ENCODE data around the gene FGD1.

The FGD1 gene

DNA sequence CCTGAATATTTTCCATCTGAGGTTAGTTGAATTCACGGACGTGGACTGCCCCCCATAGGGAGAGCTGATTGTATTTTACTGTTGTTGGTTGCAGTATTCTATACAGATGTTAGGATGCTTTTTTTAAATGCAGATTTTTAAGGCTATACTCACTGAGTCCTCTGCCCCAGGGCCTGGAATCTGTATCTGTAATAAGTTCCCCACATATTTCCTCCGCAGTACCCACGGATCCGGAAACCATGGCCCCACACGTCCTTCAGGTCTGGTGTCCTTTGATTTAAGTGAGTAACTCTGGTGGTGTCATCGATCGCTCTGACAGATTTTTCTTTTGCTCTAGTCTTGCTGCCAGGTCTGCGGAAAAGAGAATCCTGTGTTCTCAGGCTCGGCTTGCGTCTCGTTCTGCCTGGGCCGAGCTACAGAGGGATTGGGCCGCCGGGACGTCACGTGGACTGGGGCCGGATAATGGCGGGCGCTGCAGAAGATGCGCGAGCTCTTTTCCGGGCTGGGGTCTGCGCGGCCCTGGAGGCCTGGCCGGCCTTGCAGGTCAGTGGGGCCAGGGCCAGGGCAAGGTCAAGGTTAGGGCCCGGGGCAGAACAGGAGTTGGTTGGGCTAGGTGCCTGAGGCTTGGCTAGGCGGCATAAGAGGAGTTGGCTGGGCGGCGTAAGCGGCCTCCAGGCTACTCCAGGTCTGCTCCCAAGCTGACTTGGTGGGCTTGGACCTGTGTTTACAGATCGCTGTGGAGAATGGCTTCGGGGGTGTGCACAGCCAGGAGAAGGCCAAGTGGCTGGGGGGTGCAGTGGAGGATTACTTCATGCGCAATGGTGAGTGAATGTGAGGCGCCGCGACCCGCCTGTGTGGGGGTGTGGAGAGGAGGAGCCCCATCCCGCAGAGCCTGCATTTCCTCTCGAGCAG, 55.8 kb downstream of the FGD1 start, which contains the start of gene TSR2:
Gene TSR2, plus strand, starts transcription at position 445 of the 912 bp plus-strand sequence. Its CDS starts 18 bp downstream, at position 463.
- peak within 1 kb of the TSS; percentile 88 for H2AFZ ChIP-seq (ENCODE audit: low read depth, low read length, severe bottlenecking)
- no peaks in the 10 kb centered on the region for H4K20me1 ChIP-seq (ENCODE audit: low read depth, low read length)
- H3K9me2 ChIP-seq (replicated peaks; ENCODE audit: insufficient read depth, low read length) = no peaks in the 10 kb centered on the region
- H3K9ac ChIP-seq (ENCODE audit: low read length) = peak within 1 kb of the TSS; percentile 92
- peak within 1 kb of the TSS; percentile 89 for H3K4me2 ChIP-seq (ENCODE audit: low read depth, low read length, poor library complexity, severe bottlenecking)
- peaks cover 31% of the 10 kb centered on the region for H3K79me2 ChIP-seq (ENCODE audit: insufficient read depth, low read length)
- H3K4me3 ChIP-seq (ENCODE audit: insufficient read depth, low read length, poor library complexity, severe bottlenecking) = peak within 1 kb of the TSS; percentile 95
- no peak within 1 kb of the TSS for H3K27ac ChIP-seq (ENCODE audit: low read depth, low read length)
- no peaks in the 10 kb centered on the region for H3K27me3 ChIP-seq (ENCODE audit: low read length)
- no peaks in the 10 kb centered on the region for H3F3A ChIP-seq (ENCODE audit: insufficient read depth)
- TF ChIP-seq, protein P1, sequence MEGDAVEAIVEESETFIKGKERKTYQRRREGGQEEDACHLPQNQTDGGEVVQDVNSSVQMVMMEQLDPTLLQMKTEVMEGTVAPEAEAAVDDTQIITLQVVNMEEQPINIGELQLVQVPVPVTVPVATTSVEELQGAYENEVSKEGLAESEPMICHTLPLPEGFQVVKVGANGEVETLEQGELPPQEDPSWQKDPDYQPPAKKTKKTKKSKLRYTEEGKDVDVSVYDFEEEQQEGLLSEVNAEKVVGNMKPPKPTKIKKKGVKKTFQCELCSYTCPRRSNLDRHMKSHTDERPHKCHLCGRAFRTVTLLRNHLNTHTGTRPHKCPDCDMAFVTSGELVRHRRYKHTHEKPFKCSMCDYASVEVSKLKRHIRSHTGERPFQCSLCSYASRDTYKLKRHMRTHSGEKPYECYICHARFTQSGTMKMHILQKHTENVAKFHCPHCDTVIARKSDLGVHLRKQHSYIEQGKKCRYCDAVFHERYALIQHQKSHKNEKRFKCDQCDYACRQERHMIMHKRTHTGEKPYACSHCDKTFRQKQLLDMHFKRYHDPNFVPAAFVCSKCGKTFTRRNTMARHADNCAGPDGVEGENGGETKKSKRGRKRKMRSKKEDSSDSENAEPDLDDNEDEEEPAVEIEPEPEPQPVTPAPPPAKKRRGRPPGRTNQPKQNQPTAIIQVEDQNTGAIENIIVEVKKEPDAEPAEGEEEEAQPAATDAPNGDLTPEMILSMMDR (IDR thresholded peaks at IDR 0.05; ENCODE audit: insufficient read depth, low read length, poor library complexity, severe bottlenecking) = no peak
- TF ChIP-seq EZH2phosphoT487 (conservative IDR thresholded peaks at IDR 0.05; ENCODE audit: low read length) = no peak
- no peaks in the 10 kb centered on the region for H3K9me3 ChIP-seq (ENCODE audit: insufficient read depth, low read length)
- H3K36me3 ChIP-seq (ENCODE audit: low read length) = no peaks in the 10 kb centered on the region

DNA sequence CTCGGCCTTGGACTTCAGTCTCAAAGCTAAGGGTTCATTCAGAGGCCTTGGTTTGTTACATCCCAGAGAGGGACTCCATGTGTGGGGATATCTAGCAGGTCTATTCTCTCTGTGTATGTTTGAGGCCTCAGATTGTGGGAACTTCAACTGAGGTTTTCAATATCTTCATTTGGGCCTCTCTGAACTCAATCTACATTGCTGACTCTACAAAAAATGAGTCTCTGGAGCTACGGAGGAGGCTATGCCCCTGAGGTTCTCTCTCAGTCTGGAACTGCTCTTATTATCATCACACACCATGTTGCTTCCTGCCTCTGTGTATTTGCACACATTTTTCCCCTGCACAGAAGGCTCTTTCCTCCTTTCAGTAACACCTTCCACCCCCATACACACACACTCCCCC, 60.9 kb downstream of the FGD1 start:
- no peak overlapping the region for H3K27ac ChIP-seq (ENCODE audit: low read depth, low read length)
- H3K4me2 ChIP-seq (ENCODE audit: low read depth, low read length, poor library complexity, severe bottlenecking) = no peak overlapping the region
- no peaks in the 10 kb centered on the region for H3K9me2 ChIP-seq (replicated peaks; ENCODE audit: insufficient read depth, low read length)
- TF ChIP-seq, protein P1 (IDR thresholded peaks at IDR 0.05; ENCODE audit: insufficient read depth, low read length, poor library complexity, severe bottlenecking) = no peak
- no peak for TF ChIP-seq EZH2phosphoT487 (conservative IDR thresholded peaks at IDR 0.05; ENCODE audit: low read length)
- no peak overlapping the region for H2AFZ ChIP-seq (ENCODE audit: low read depth, low read length, severe bottlenecking)
- H3K27me3 ChIP-seq (ENCODE audit: low read length) = no peaks in the 10 kb centered on the region
- no peaks in the 10 kb centered on the region for H3F3A ChIP-seq (ENCODE audit: insufficient read depth)
- H3K9ac ChIP-seq (ENCODE audit: low read length) = no peak overlapping the region
- no peaks in the 10 kb centered on the region for H3K36me3 ChIP-seq (ENCODE audit: low read length)
- H3K79me2 ChIP-seq (ENCODE audit: insufficient read depth, low read length) = no peaks in the 10 kb centered on the region
- no peaks in the 10 kb centered on the region for H3K9me3 ChIP-seq (ENCODE audit: insufficient read depth, low read length)
- no peaks in the 10 kb centered on the region for H4K20me1 ChIP-seq (ENCODE audit: low read depth, low read length)
- H3K4me3 ChIP-seq (ENCODE audit: insufficient read depth, low read length, poor library complexity, severe bottlenecking) = no peak overlapping the region

DNA sequence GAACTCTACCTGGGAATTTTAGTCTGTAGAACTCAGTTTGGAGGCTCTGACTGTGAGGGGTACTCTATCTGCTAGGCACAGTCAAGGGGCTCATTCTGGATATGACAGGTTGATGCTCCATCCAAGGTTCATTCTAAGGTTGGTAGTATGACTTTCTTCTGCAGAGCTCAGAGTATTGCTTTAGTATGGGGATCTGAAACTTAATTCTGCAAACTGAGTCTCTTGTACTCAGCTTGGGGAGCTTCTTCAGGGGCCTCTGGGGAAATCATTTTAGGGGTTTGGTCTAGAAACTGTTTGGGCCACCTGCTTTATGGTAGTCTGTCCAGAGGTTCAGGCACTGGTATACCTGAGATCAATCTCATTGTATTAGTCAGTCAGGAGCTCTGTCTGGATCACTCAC, 65.5 kb downstream of the FGD1 start:
- TF ChIP-seq, protein P1 (IDR thresholded peaks at IDR 0.05; ENCODE audit: insufficient read depth, low read length, poor library complexity, severe bottlenecking) = no peak
- no peak for TF ChIP-seq EZH2phosphoT487 (conservative IDR thresholded peaks at IDR 0.05; ENCODE audit: low read length)
- no peak overlapping the region for H3K27ac ChIP-seq (ENCODE audit: low read depth, low read length)
- H4K20me1 ChIP-seq (ENCODE audit: low read depth, low read length) = no peaks in the 10 kb centered on the region
- no peaks in the 10 kb centered on the region for H3K79me2 ChIP-seq (ENCODE audit: insufficient read depth, low read length)
- no peaks in the 10 kb centered on the region for H3K9me3 ChIP-seq (ENCODE audit: insufficient read depth, low read length)
- no peaks in the 10 kb centered on the region for H3F3A ChIP-seq (ENCODE audit: insufficient read depth)
- no peak overlapping the region for H3K9ac ChIP-seq (ENCODE audit: low read length)
- H3K4me3 ChIP-seq (ENCODE audit: insufficient read depth, low read length, poor library complexity, severe bottlenecking) = no peak overlapping the region
- no peaks in the 10 kb centered on the region for H3K9me2 ChIP-seq (replicated peaks; ENCODE audit: insufficient read depth, low read length)
- no peak overlapping the region for H3K4me2 ChIP-seq (ENCODE audit: low read depth, low read length, poor library complexity, severe bottlenecking)
- H3K27me3 ChIP-seq (ENCODE audit: low read length) = no peaks in the 10 kb centered on the region
- no peak overlapping the region for H2AFZ ChIP-seq (ENCODE audit: low read depth, low read length, severe bottlenecking)
- H3K36me3 ChIP-seq (ENCODE audit: low read length) = no peaks in the 10 kb centered on the region
